ENCODE results near the gene SRMS. TPM values are rescaled to one million over a fixed set of nuclear protein-coding genes. Genes with fewer than 3 reads are reported as not detected.

SRMS gene
- total RNA-seq, 1 experiment from 2014 or later, result 3.2 TPM

Other genes with a start within 250 kb of the SRMS start
- not detected for gene CHRNA4, start 186.4 kb downstream of the SRMS start, total RNA-seq (2021; ENCODE audit: unreplicated experiment)
- gene KCNQ2, start 75.1 kb downstream of the SRMS start, total RNA-seq (2021; ENCODE audit: unreplicated experiment), result 86.5 TPM
- gene EEF1A2, start 48.7 kb downstream of the SRMS start, total RNA-seq (2021; ENCODE audit: unreplicated experiment), result 454 TPM
- gene PPDPF, start 27.0 kb downstream of the SRMS start, total RNA-seq (2021; ENCODE audit: unreplicated experiment), result 346 TPM
- 6.7 TPM for gene PTK6, start 10.4 kb downstream of the SRMS start, total RNA-seq (2021; ENCODE audit: unreplicated experiment)
- 5.5 TPM for gene FNDC11, start 6.4 kb upstream of the SRMS start, total RNA-seq (2021; ENCODE audit: unreplicated experiment)
- gene HELZ2, start 26.5 kb upstream of the SRMS start, total RNA-seq (2021; ENCODE audit: unreplicated experiment), result 44.0 TPM
- 13.9 TPM for gene GMEB2, start 79.4 kb upstream of the SRMS start, total RNA-seq (2021; ENCODE audit: unreplicated experiment)
- 138 TPM for gene STMN3, start 105.7 kb upstream of the SRMS start, total RNA-seq (2021; ENCODE audit: unreplicated experiment)
- gene RTEL1, start 110.6 kb upstream of the SRMS start, total RNA-seq (2021; ENCODE audit: unreplicated experiment), result 58.0 TPM
- gene TNFRSF6B, start 148.9 kb upstream of the SRMS start, total RNA-seq (2021; ENCODE audit: unreplicated experiment), result 147 TPM
- gene ARFRP1, start 160.2 kb upstream of the SRMS start, total RNA-seq (2021; ENCODE audit: unreplicated experiment), result 53.7 TPM
- gene ZGPAT, start 160.3 kb upstream of the SRMS start, total RNA-seq (2021; ENCODE audit: unreplicated experiment), result 30.6 TPM
- 27.4 TPM for gene LIME1, start 188.9 kb upstream of the SRMS start, total RNA-seq (2021; ENCODE audit: unreplicated experiment)
- 121 TPM for gene SLC2A4RG, start 192.0 kb upstream of the SRMS start, total RNA-seq (2021; ENCODE audit: unreplicated experiment)